ENCODE results near the gene PLEKHA7.
A peak's percentile ranks its signal among the peaks of the same experiment; 100 is the strongest.

Gene PLEKHA7

GRCh38 chr11:16946477-16947282 is 67.5 kb downstream of the PLEKHA7 start:
- H3K4me3 ChIP-seq (replicated peaks; ENCODE audit: low read depth, low read length) = peak overlapping the region; percentile 15
- TF ChIP-seq CTCF (IDR thresholded peaks at IDR 0.05; ENCODE audit: insufficient read depth, low read length, poor library complexity, severe bottlenecking) = no peak
- DNase-seq (ENCODE audit: extremely low read depth, insufficient read length) = peak; percentile 33
- H3K27me3 ChIP-seq (replicated peaks; ENCODE audit: control insufficient read depth, insufficient read depth, low read length) = no peaks in the 10 kb centered on the region
- no peaks in the 10 kb centered on the region for H3K36me3 ChIP-seq (ENCODE audit: control insufficient read depth, insufficient read depth, low read length)

- Histone ChIP-seq H3K27me3 (replicated peaks; ENCODE audit: control insufficient read depth, insufficient read depth, low read length) (no peaks in the 10 kb centered on the region), H3K4me3 (replicated peaks; ENCODE audit: low read depth, low read length) (peak overlapping the region; percentile 15), H3K36me3 (ENCODE audit: control insufficient read depth, insufficient read depth, low read length) (no peaks in the 10 kb centered on the region)
- TF ChIP-seq CTCF (IDR thresholded peaks at IDR 0.05; ENCODE audit: insufficient read depth, low read length, poor library complexity, severe bottlenecking) = peak; percentile 85
- peak; percentile 71 for DNase-seq (ENCODE audit: extremely low read depth, insufficient read length)
Measured at GRCh38 chr11:16945671-16946469, 68.3 kb downstream of the PLEKHA7 start.

- no peak overlapping the region for H3K4me3 ChIP-seq (replicated peaks; ENCODE audit: low read depth, low read length)
- no peaks in the 10 kb centered on the region for H3K36me3 ChIP-seq (ENCODE audit: control insufficient read depth, insufficient read depth, low read length)
- TF ChIP-seq CTCF (IDR thresholded peaks at IDR 0.05; ENCODE audit: insufficient read depth, low read length, poor library complexity, severe bottlenecking) = no peak
- no peak for DNase-seq (ENCODE audit: extremely low read depth, insufficient read length)
- no peaks in the 10 kb centered on the region for H3K27me3 ChIP-seq (replicated peaks; ENCODE audit: control insufficient read depth, insufficient read depth, low read length)
Measured at GRCh38 chr11:16942911-16943310, 71.3 kb downstream of the PLEKHA7 start.

GRCh38 chr11:16942342-16942741 is 71.9 kb downstream of the PLEKHA7 start:
- H3K36me3 ChIP-seq (ENCODE audit: control insufficient read depth, insufficient read depth, low read length) = no peaks in the 10 kb centered on the region
- no peak for DNase-seq (ENCODE audit: extremely low read depth, insufficient read length)
- no peaks in the 10 kb centered on the region for H3K27me3 ChIP-seq (replicated peaks; ENCODE audit: control insufficient read depth, insufficient read depth, low read length)
- no peak overlapping the region for H3K4me3 ChIP-seq (replicated peaks; ENCODE audit: low read depth, low read length)
- TF ChIP-seq CTCF (IDR thresholded peaks at IDR 0.05; ENCODE audit: insufficient read depth, low read length, poor library complexity, severe bottlenecking) = no peak

- no peaks in the 10 kb centered on the region for H3K27me3 ChIP-seq (replicated peaks; ENCODE audit: control insufficient read depth, insufficient read depth, low read length)
- H3K4me3 ChIP-seq (replicated peaks; ENCODE audit: low read depth, low read length) = no peak overlapping the region
- DNase-seq (ENCODE audit: extremely low read depth, insufficient read length) = no peak
- no peaks in the 10 kb centered on the region for H3K36me3 ChIP-seq (ENCODE audit: control insufficient read depth, insufficient read depth, low read length)
- TF ChIP-seq CTCF (IDR thresholded peaks at IDR 0.05; ENCODE audit: insufficient read depth, low read length, poor library complexity, severe bottlenecking) = no peak
Measured at GRCh38 chr11:16941935-16942334, 72.3 kb downstream of the PLEKHA7 start.

Data from GM06990 (cell line).